AG04450 (cell line): ENCODE data around the gene MAML2. TPM values are rescaled to one million over a fixed set of nuclear protein-coding genes. Genes with fewer than 3 reads are reported as not detected.

Source experiments
- CTCF ChIA-PET: fragments of 300-600, 350-600 bp; formaldehyde crosslinking; extraction: SDS; loops from one replicate; lab custom pipeline; 2022; ENCODE audit warnings: antibody characterized with exemption, inconsistent platforms; lab: Charles Lee
- POLR2A ChIA-PET: fragments of 350-600 bp; formaldehyde crosslinking; extraction: SDS; loops from one replicate; lab custom pipeline; 2021; ENCODE audit warnings: antibody characterized with exemption, inconsistent platforms; lab: Yijun Ruan, JAX
- DNase-seq: peaks from one replicate; pipeline ENCODE4 v3.0.0-alpha.2; 2011; ENCODE audit warnings: low read depth, low spot score
- H3K27ac ChIP-seq: one replicate; pipeline ENCODE4 v1.5.1; 2012; ENCODE audit warnings: low read depth, low read length, control low read depth
- H3K27me3 ChIP-seq: one replicate; pipeline ENCODE4 v1.6.0; 2012; ENCODE audit warnings: low read length; ENCODE audit not compliant: control insufficient read depth, insufficient read depth
- H3K4me3 ChIP-seq: 2 replicates; pipeline ENCODE4 v1.5.1; 2011; ENCODE audit warnings: mild to moderate bottlenecking, low read depth, low read length, control low read depth
- H3K9me3 ChIP-seq: 2 replicates; pipeline ENCODE4 v1.5.1; 2012; ENCODE audit warnings: low read length; ENCODE audit not compliant: control insufficient read depth, insufficient read depth
- CTCF ChIP-seq: IDR thresholded peaks from 2 replicates; pipeline ENCODE4 v1.5.1; 2011; ENCODE audit warnings: low read depth, low read length, control low read depth, inconsistent platforms
- polyA plus RNA-seq: library from polyadenylated mRNA; depleted of rRNA; stranded (reverse); fragments of >200 nt; gene quantifications from 2 replicates; pipeline ENCODE4 v1.2.3, GENCODE V29; 2011

Gene MAML2
- polyA plus RNA-seq, 1 experiment = 23.0 TPM

GRCh38 chr11:96254854-96255253 is 88.1 kb downstream of the MAML2 start:
- H3K4me3 ChIP-seq = no peak overlapping the region
- POLR2A ChIA-PET = no interaction called here
- H3K27me3 ChIP-seq = no peaks in the 10 kb centered on the region
- no peaks in the 10 kb centered on the region for H3K9me3 ChIP-seq
- TF ChIP-seq CTCF = no peak
- H3K27ac ChIP-seq = no peak overlapping the region
- no peak for DNase-seq
- CTCF ChIA-PET = interaction anchor here (0.6 to 1.2 kb wide), 4 partner anchors 12 to 88 kb away, joined by 3 to 7 read pairs (median 4); partner anchors contain the start of gene MAML2

GRCh38 chr11:96254087-96254486 is 88.9 kb downstream of the MAML2 start:
- Histone ChIP-seq H3K27ac (no peak overlapping the region), H3K27me3 (no peaks in the 10 kb centered on the region), H3K9me3 (no peaks in the 10 kb centered on the region), H3K4me3 (no peak overlapping the region)
- ChIA-PET POLR2A (interaction anchor here (0.5 kb wide), 1 partner anchor 33 kb away, joined by 4 read pairs; no protein-coding TSS in a partner anchor), CTCF (interaction anchor here (0.5 to 1.2 kb wide), 4 partner anchors 13 to 71 kb away, joined by 3 to 4 read pairs (median 3); no protein-coding TSS in a partner anchor)
- no peak for DNase-seq
- no peak for TF ChIP-seq CTCF

- ChIA-PET POLR2A (interaction anchor here (0.6 kb wide), 1 partner anchor 31 kb away, joined by 3 read pairs; no protein-coding TSS in a partner anchor), CTCF (no interaction called here)
- no peak for TF ChIP-seq CTCF
- Histone ChIP-seq H3K9me3 (no peaks in the 10 kb centered on the region), H3K4me3 (no peak overlapping the region), H3K27me3 (no peaks in the 10 kb centered on the region), H3K27ac (no peak overlapping the region)
- no peak for DNase-seq
Observed at GRCh38 chr11:96246718-96247552, 96.1 kb downstream of the MAML2 start.

GRCh38 chr11:96242971-96243647 is 99.9 kb downstream of the MAML2 start:
- ChIA-PET CTCF (interaction anchor here (0.9 to 4.6 kb wide), 4 partner anchors 88 to 188 kb away, joined by 3 to 40 read pairs (median 4); partner anchors contain the start of gene MAML2), POLR2A (interaction anchor here (0.5 to 1.4 kb wide), 12 partner anchors 20 to 1604 kb away, joined by 3 to 7 read pairs (median 4); partner anchors contain the start of genes CCDC82 and MAML2)
- H3K4me3 ChIP-seq = peak overlapping the region; percentile 52
- no peaks in the 10 kb centered on the region for H3K27me3 ChIP-seq
- peak; percentile 96 for DNase-seq
- TF ChIP-seq CTCF = no peak
- no peaks in the 10 kb centered on the region for H3K9me3 ChIP-seq
- H3K27ac ChIP-seq = peak overlapping the region; percentile 80
